MG63 (cell line): ENCODE results near the gene CDK11B. TPM values are rescaled to one million over a fixed set of nuclear protein-coding genes. Genes with fewer than 3 reads are reported as not detected.
"Not testable (repeated sequence)": the region's sequence is repeated elsewhere in the genome, so short reads cannot be mapped to it uniquely, and the experiment has no call there.

Experiments used
- DNase-seq: peaks from one replicate; pipeline ENCODE4 v3.0.0-alpha.2; 2020
- H3K27me3 ChIP-seq: fragments of 250-450 bp; sonication (Bioruptor Pico); 2 replicates; pipeline ENCODE4 v1.5.1; 2020; ENCODE audit warnings: mild to moderate bottlenecking, moderate library complexity
- H3K36me3 ChIP-seq: fragments of 250-450 bp; sonication (Bioruptor Pico); 2 replicates; pipeline ENCODE4 v1.5.1; 2020; ENCODE audit warnings: mild to moderate bottlenecking, moderate library complexity
- H3K4me3 ChIP-seq: fragments of 250-450 bp; sonication (Bioruptor Pico); 2 replicates; pipeline ENCODE4 v1.5.1; 2020; ENCODE audit warnings: mild to moderate bottlenecking, moderate library complexity
- H3K9me3 ChIP-seq: fragments of 250-450 bp; sonication (Bioruptor Pico); 2 replicates; pipeline ENCODE4 v1.5.1; 2020; ENCODE audit warnings: mild to moderate bottlenecking, moderate library complexity
- total RNA-seq: library from RNA; depleted of rRNA; stranded (reverse); fragments of >200 nt; shearing (Covaris generic); gene quantifications from 2 replicates; pipeline ENCODE4 v1.2.3, GENCODE V29; 2014; ENCODE audit warnings: low replicate concordance

Gene CDK11B
- total RNA-seq, 1 experiment from 2014 or later: 4.5 TPM

DNA sequence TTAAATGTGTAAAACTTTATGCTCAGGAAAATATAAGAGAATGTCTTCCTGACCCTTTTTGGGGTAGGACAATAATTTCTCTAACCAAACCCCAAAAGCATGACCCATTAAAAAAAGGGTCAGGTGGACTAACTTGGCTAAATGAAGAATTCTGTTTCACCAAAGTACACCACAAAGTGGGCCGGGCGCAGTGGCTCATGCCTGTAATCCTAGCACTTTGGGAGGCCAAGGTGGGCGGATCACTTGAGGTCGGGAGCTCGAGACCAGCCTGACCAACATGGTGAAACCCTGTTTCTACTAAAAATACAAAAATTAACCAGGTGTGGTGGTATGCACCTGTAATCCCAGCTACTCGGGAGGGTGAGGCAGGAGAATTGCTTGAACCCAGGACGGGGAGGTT, 30.7 kb upstream of the CDK11B start:
- H3K36me3 ChIP-seq, DNase-seq, H3K27me3 ChIP-seq, H3K9me3 ChIP-seq, H3K4me3 ChIP-seq: not testable (repeated sequence)

DNA sequence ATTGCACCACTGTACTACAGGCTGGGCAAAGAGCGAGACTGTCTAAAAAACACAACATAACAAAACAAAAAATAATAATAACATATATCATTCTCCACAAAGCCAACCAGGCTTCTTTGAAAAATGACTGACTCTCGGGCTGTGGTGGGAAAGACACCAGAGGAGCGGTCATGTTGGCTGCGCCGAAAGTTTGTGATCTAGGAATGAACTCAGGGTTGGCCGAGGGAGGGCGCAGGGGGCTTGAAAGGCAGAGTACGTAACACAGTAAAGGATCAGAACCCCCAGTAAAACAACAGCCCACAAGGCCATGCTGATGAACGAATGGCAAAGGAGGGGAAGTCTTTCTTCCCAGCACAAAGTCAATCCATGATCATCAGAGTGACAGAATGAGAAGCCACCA, 29.0 kb upstream of the CDK11B start:
- Histone ChIP-seq H3K27me3 (no peaks in the 10 kb centered on the region), H3K36me3 (peaks cover 4% of the 10 kb centered on the region), H3K9me3 (no peaks in the 10 kb centered on the region), H3K4me3 (no peak overlapping the region)
- no peak for DNase-seq

GRCh38 chr1:1684031-1684681, 25.4 kb upstream of the CDK11B start:
- H3K27me3 ChIP-seq: no peaks in the 10 kb centered on the region
- H3K4me3 ChIP-seq: no peak overlapping the region
- H3K9me3 ChIP-seq: no peaks in the 10 kb centered on the region
- DNase-seq: no peak
- peaks cover 10% of the 10 kb centered on the region for H3K36me3 ChIP-seq

DNA sequence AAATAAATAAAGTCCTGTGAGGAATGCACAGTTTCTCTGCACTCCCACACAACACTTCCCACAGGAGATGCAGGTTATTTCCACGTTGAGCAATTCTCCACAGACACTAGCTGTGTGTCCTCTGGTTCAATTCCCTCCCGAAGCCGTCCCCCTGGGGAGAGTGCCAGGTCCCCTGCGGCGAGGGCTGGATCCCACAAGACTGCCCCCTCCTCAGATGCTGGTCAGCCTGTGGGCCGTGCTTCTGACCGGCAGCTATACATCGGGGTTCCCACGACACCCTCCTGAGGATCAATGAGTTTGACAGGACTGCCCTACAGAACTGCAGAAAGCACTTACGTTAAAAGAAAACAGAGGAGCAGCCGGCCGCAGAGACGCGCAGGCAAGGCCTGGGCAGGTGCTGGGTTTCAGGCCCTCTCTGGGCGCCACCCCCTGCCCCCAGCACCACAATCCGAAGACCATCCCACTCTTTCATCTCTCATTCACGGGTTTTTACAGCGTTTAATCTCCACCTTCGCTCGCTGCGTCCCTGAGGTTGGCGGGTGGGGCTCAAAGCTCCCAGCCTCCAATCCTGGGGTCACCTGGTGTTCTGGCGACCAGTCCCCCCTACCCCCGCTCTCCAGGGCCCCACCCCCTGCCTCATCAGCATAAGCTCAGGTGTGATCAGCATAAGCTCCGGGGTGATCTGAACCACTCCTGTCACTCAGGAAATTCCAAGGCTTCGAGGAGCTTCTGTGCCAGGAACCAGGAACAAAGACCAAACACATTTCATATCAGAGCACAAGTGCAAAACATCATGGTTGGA, 24.5 kb upstream of the CDK11B start:
- Histone ChIP-seq H3K9me3 (no peaks in the 10 kb centered on the region), H3K36me3 (peaks cover 13% of the 10 kb centered on the region), H3K4me3 (no peak overlapping the region), H3K27me3 (no peaks in the 10 kb centered on the region)
- DNase-seq: no peak

- no peaks in the 10 kb centered on the region for H3K9me3 ChIP-seq
- H3K4me3 ChIP-seq: no peak overlapping the region
- DNase-seq: no peak
- H3K36me3 ChIP-seq: peaks cover 16% of the 10 kb centered on the region
- no peaks in the 10 kb centered on the region for H3K27me3 ChIP-seq
Measured at GRCh38 chr1:1680912-1681273, 22.1 kb upstream of the CDK11B start.

GRCh38 chr1:1680031-1680911, 21.5 kb upstream of the CDK11B start:
- H3K36me3 ChIP-seq: peaks cover 13% of the 10 kb centered on the region
- no peaks in the 10 kb centered on the region for H3K9me3 ChIP-seq
- no peak overlapping the region for H3K4me3 ChIP-seq
- no peaks in the 10 kb centered on the region for H3K27me3 ChIP-seq
- no peak for DNase-seq

DNA sequence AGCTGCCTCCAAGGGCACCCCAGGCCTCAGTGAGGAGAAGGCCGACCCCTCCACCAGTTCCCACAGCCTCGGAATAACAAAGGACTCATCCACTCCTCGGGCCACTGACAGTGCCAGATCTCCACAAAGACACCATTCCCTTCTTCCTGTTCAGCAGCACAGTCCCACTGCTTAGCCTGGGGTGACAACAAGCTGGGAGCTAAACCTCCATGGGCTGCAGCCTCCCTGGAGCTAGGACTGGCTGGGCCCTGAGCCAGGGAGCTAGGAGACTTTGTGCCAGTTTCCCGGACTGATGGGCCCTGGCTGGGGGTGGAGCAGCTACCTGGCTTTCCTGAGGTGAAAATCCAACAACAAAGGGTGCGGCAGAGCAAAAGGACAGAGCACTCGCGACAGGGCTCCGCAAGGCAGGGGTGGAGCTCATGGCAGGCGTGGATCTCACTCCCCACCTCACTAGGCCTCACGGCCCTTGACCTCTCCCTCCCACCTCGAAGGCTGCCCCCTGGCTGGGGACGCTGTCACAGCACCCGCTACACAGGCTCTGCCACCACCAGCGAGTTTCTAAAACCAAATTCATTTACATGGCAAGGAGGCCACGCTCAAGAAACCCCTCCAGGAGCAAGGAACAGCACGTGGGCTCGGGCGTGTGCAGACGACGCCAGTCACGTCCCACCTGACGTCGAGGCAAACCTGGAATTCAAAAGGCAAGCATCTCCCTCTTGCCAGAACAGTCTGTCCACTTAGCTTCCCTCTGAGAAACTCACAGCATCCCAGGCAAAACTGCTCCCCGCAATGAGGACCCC, 20.0 kb upstream of the CDK11B start:
- Histone ChIP-seq H3K4me3 (no peak overlapping the region), H3K36me3 (peaks cover 13% of the 10 kb centered on the region), H3K27me3 (no peaks in the 10 kb centered on the region), H3K9me3 (no peaks in the 10 kb centered on the region)
- DNase-seq: no peak

- H3K36me3 ChIP-seq: peaks cover 11% of the 10 kb centered on the region; the same call in 1 of the 2 replicates
- DNase-seq: no peak
- no peaks in the 10 kb centered on the region for H3K27me3 ChIP-seq
Measured at GRCh38 chr1:1677718-1678580, 19.1 kb upstream of the CDK11B start.

DNA sequence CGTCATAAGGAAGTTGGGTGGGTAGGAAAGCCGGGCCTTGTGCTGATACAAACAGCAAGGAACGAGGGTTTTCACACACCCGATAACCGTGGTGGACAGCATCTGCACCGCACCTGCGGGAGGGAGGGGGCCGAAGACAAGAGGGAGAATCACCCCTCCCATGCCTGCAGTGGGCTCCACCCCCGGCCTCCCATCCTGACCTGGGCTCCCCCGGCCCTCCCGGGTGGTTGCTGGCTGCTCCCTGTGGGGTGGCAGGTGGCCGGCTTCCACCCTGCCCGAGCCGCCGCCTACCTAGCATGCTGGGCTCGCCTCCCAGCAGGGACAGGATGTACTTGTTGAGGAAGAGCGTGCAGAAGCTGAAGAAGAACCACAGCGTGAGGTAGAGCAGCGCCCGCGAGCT, 17.3 kb upstream of the CDK11B start:
- H3K27me3 ChIP-seq, DNase-seq: not testable (repeated sequence)
- H3K36me3 ChIP-seq: peaks cover 13% of the 10 kb centered on the region

More at GRCh38 chr1:1677718-1678580, 19.1 kb upstream of the CDK11B start:
- Histone ChIP-seq H3K9me3 (no peaks in the 10 kb centered on the region), H3K4me3 (no peak overlapping the region)

DNA sequence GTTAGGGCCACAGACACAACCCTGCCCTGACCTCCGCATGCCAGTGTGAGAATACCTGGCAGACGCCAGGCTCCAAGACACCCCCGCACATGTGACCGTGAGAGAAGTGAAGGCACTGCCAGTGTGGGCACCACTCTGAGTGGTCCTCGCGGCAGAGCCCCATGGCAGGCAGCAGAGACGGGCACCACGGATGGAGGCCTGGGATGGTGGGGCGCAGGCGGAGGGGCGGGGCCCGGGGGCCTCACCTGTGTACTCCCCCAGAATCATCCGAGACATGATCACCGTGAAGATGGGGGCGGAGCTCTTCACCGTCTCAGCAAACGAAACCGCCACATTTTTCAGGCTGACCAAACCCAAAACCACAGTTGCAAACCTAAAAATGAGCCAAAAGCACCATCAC, 16.4 kb upstream of the CDK11B start:
- H3K4me3 ChIP-seq, H3K9me3 ChIP-seq, H3K27me3 ChIP-seq, DNase-seq: not testable (repeated sequence)
- peaks cover 20% of the 10 kb centered on the region for H3K36me3 ChIP-seq

More for the DNA sequence above, 17.3 kb upstream of the CDK11B start:
- not testable (repeated sequence) for H3K9me3 ChIP-seq, H3K4me3 ChIP-seq

DNA sequence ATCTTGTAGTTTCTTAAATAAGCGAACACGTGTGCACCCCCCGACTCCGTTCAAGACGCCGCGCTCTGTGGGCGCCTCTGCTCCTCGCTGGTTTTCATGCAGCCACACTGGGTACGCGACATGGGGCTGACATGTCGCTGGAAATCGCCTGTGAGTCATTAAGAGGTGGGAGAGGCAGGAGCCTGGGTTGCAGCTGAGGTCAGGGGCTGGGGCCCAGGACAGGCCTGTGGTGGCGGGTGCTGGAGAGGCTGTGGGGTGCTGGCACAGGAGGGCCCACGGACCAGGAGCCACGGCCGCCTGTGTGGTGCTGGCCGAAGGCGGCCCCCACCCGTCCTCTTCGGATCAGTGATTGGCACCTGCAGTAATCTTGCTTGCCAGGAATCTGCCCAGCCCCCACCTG, 16.0 kb upstream of the CDK11B start:
- peaks cover 20% of the 10 kb centered on the region for H3K36me3 ChIP-seq
- not testable (repeated sequence) for DNase-seq, H3K9me3 ChIP-seq, H3K4me3 ChIP-seq, H3K27me3 ChIP-seq

GRCh38 chr1:1672181-1672965, 13.6 kb upstream of the CDK11B start:
- Histone ChIP-seq H3K4me3 (no peak overlapping the region), H3K9me3 (no peaks in the 10 kb centered on the region), H3K27me3 (no peaks in the 10 kb centered on the region), H3K36me3 (peaks cover 14% of the 10 kb centered on the region)
- DNase-seq: no peak

GRCh38 chr1:1671365-1672119, 12.7 kb upstream of the CDK11B start:
- DNase-seq: no peak
- no peaks in the 10 kb centered on the region for H3K27me3 ChIP-seq
- H3K4me3 ChIP-seq: no peak overlapping the region
- H3K9me3 ChIP-seq: no peaks in the 10 kb centered on the region
- H3K36me3 ChIP-seq: peaks cover 14% of the 10 kb centered on the region

- peaks cover 21% of the 10 kb centered on the region for H3K36me3 ChIP-seq
- no peak for DNase-seq
- no peak overlapping the region for H3K4me3 ChIP-seq
- H3K27me3 ChIP-seq: no peaks in the 10 kb centered on the region
- no peaks in the 10 kb centered on the region for H3K9me3 ChIP-seq
Measured at GRCh38 chr1:1670866-1671265, 12.1 kb upstream of the CDK11B start.
